ENCODE measurements around the gene HAX1.

Gene HAX1

GRCh38 chr1:154324669-154325582 lies 52.5 kb downstream of the HAX1 start, which contains the start of gene ATP8B2:
TSS of gene ATP8B2 (plus strand) at chr1:154325525. CDS start at chr1:154328142, 2,617 bp downstream.
- Histone ChIP-seq H3K27ac (peak within 1 kb of the TSS; percentile 18), H3K4me1 (ENCODE audit: control insufficient read depth in 1 of 2, insufficient read depth in 1 of 2, low read depth in 1 of 2, low read length in 1 of 2) (peaks cover 33 to 53% of the 10 kb centered on the region in 2 experiments)
- TF ChIP-seq CTCF (IDR thresholded peaks at IDR 0.05) = peak; percentile 90

More at GRCh38 chr1:154324669-154325582, 52.5 kb downstream of the HAX1 start, which contains the start of gene ATP8B2:
- Histone ChIP-seq H3K27me3 (peaks cover 98% of the 10 kb centered on the region), H3K9me3 (no peaks in the 10 kb centered on the region), H3K4me3 (ENCODE audit: low read depth in 1 of 2, low read length in 1 of 2) (peak within 1 kb of the TSS; percentile 81 to 82), H3K36me3 (no peaks in the 10 kb centered on the region)
